Measurements from ENCODE around the gene NPIPB4. TPM values are rescaled to one million over a fixed set of nuclear protein-coding genes. Genes with fewer than 3 reads are reported as not detected.

The NPIPB4 gene
- total RNA-seq, 1 experiment from 2014 or later: 2.1 TPM

Other genes starting within 250 kb of the NPIPB4 start
- gene IGSF6, start 205.1 kb downstream of the NPIPB4 start, total RNA-seq (2014; rRNA removed; shearing (Covaris generic)): not detected in 2 replicates
- 0.04 TPM in 1 of 2 replicates, not detected in the other for gene OTOA, start 193.8 kb downstream of the NPIPB4 start, total RNA-seq (2014; rRNA removed; shearing (Covaris generic))
- gene UQCRC2, start 95.6 kb upstream of the NPIPB4 start, total RNA-seq (2014; rRNA removed; shearing (Covaris generic)): 162 and 208 TPM in 2 replicates
- gene PDZD9, start 143.4 kb upstream of the NPIPB4 start, total RNA-seq (2014; rRNA removed; shearing (Covaris generic)): not detected in 2 replicates
- 11.8 and 16.2 TPM in 2 replicates for gene MOSMO, start 150.4 kb upstream of the NPIPB4 start, total RNA-seq (2014; rRNA removed; shearing (Covaris generic))
- gene VWA3A, start 234.8 kb upstream of the NPIPB4 start, total RNA-seq (2014; rRNA removed; shearing (Covaris generic)): not detected in 2 replicates